Lower lobe of right lung (tissue), 2 donors: Measurements from ENCODE around the gene PTGDR. TPM values are rescaled to one million over a fixed set of nuclear protein-coding genes. Genes with fewer than 3 reads are reported as not detected.

Experiments used
- ATAC-seq, 2 donors: fragments of 200-7000 bp; cut with Tn5 transposase; one replicate each; pipeline ENCODE4 v1.9.1; 2020 to 2022; ENCODE audit warnings: mild to moderate bottlenecking in 2 of 2, moderate library complexity in 2 of 2
- DNase-seq: peaks from one replicate; pipeline ENCODE4 v3.0.0-alpha.2; 2020
- H3K27ac ChIP-seq: fragments of 200-600 bp; one replicate; pipeline ENCODE4 v1.8.0; 2022
- H3K27me3 ChIP-seq: fragments of 200-600 bp; one replicate; pipeline ENCODE4 v1.8.0; 2022; ENCODE audit warnings: low read depth
- H3K36me3 ChIP-seq: fragments of 200-600 bp; one replicate; pipeline ENCODE4 v1.8.0; 2022; ENCODE audit warnings: mild to moderate bottlenecking
- H3K4me1 ChIP-seq: fragments of 200-600 bp; one replicate; pipeline ENCODE4 v1.8.0; 2022
- H3K4me3 ChIP-seq: fragments of 200-600 bp; one replicate; pipeline ENCODE4 v1.8.0; 2022; ENCODE audit warnings: mild to moderate bottlenecking
- H3K9me3 ChIP-seq: fragments of 200-600 bp; one replicate; pipeline ENCODE4 v1.8.0; 2022
- intact Hi-C: fragments of 100-400 bp; cut with DNase I; formaldehyde crosslinking; loops from one replicate; pipeline ENCODE4 v1.11.0; 2022
- long read RNA-seq: library from polyadenylated mRNA; unstranded; transcript quantifications from one replicate; pipeline ENCODE4 v2.0.0, GENCODE V29; 2021
- total RNA-seq: library from RNA; stranded (reverse); fragmentation: NEBNext Ultra II Directional; extraction: Animal tissue kit (Norgen Biotek cat#: 25700); gene quantifications from one replicate; pipeline ENCODE4 v1.2.1, GENCODE V29; 2021
- TF ChIP-seq, protein P1 (sequence below): fragments of 200-600 bp; IDR thresholded peaks from one replicate; pipeline ENCODE4 v1.8.0; 2022; ENCODE audit warnings: antibody characterized with exemption, mild to moderate bottlenecking
- donor health status: DM: no; HTN: yes; CAD: no; lungs with severe emphysema.

PTGDR gene
- 2.2 TPM for total RNA-seq
- long read RNA-seq, transcript PTGDR-201 (2 exons, 2,942 nt) = major isoform, 7 of 13 reads
- long read RNA-seq, partial matches to known transcripts = 0 of 13 reads
- long read RNA-seq, other reads (novel, unspliced or antisense) = 5 of 13 reads

DNA sequence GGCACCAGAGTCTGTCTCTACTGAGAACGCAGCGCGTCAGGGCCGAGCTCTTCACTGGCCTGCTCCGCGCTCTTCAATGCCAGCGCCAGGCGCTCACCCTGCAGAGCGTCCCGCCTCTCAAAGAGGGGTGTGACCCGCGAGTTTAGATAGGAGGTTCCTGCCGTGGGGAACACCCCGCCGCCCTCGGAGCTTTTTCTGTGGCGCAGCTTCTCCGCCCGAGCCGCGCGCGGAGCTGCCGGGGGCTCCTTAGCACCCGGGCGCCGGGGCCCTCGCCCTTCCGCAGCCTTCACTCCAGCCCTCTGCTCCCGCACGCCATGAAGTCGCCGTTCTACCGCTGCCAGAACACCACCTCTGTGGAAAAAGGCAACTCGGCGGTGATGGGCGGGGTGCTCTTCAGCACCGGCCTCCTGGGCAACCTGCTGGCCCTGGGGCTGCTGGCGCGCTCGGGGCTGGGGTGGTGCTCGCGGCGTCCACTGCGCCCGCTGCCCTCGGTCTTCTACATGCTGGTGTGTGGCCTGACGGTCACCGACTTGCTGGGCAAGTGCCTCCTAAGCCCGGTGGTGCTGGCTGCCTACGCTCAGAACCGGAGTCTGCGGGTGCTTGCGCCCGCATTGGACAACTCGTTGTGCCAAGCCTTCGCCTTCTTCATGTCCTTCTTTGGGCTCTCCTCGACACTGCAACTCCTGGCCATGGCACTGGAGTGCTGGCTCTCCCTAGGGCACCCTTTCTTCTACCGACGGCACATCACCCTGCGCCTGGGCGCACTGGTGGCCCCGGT, at the start of gene PTGDR:
Gene PTGDR (plus strand): TSS at position 198 of the 778 bp plus-strand sequence. CDS start 117 bp downstream, at position 315.
- Histone ChIP-seq H3K27me3 (peaks cover 26% of the 10 kb centered on the region), H3K27ac (peak within 1 kb of the TSS; percentile 53), H3K36me3 (no peaks in the 10 kb centered on the region), H3K4me3 (peak within 1 kb of the TSS; percentile 53), H3K9me3 (no peaks in the 10 kb centered on the region), H3K4me1 (peaks cover 12% of the 10 kb centered on the region)
- intact Hi-C loops = no loop called here
- ATAC-seq (peak; percentile 72 to 73), DNase-seq (peak; percentile 51)
- TF ChIP-seq, protein P1, sequence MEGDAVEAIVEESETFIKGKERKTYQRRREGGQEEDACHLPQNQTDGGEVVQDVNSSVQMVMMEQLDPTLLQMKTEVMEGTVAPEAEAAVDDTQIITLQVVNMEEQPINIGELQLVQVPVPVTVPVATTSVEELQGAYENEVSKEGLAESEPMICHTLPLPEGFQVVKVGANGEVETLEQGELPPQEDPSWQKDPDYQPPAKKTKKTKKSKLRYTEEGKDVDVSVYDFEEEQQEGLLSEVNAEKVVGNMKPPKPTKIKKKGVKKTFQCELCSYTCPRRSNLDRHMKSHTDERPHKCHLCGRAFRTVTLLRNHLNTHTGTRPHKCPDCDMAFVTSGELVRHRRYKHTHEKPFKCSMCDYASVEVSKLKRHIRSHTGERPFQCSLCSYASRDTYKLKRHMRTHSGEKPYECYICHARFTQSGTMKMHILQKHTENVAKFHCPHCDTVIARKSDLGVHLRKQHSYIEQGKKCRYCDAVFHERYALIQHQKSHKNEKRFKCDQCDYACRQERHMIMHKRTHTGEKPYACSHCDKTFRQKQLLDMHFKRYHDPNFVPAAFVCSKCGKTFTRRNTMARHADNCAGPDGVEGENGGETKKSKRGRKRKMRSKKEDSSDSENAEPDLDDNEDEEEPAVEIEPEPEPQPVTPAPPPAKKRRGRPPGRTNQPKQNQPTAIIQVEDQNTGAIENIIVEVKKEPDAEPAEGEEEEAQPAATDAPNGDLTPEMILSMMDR = no peak

DNA sequence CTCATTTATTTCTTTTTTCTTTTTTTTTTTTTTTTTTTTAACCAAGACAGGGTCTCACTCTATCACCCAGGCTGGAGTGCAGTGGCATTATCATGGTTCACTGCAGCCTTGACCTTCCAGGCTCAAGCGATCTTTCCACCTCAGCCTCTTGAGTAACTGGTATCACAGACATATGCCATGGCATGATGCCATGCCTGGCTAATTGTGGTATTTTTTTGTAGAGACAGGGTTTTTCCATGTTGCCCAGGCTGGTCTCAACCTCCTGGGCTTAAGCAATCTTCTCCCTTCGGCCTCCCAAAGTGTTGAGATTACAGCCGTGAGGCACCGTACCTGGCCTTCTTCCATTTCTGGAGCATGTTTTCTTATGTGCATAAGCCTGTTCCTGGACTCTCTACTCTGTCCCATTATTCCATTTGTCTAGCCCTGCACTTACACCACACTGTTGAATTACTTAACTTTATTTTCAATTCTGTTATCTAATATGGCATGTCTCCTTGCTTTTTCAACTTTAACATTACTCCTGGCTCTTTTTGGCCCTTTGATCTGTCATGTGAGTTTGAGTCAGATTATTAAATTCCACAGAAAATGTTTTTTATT, 47.9 kb upstream of the PTGDR start:
- no peaks in the 10 kb centered on the region for H3K9me3 ChIP-seq
- H3K4me3 ChIP-seq = no peak overlapping the region
- H3K27me3 ChIP-seq = no peaks in the 10 kb centered on the region
- TF ChIP-seq, protein P1 = no peak
- ATAC-seq (no peak), DNase-seq (no peak)
- no peak overlapping the region for H3K27ac ChIP-seq
- H3K36me3 ChIP-seq = no peaks in the 10 kb centered on the region
- intact Hi-C loops = no loop called here
- no peaks in the 10 kb centered on the region for H3K4me1 ChIP-seq

DNA sequence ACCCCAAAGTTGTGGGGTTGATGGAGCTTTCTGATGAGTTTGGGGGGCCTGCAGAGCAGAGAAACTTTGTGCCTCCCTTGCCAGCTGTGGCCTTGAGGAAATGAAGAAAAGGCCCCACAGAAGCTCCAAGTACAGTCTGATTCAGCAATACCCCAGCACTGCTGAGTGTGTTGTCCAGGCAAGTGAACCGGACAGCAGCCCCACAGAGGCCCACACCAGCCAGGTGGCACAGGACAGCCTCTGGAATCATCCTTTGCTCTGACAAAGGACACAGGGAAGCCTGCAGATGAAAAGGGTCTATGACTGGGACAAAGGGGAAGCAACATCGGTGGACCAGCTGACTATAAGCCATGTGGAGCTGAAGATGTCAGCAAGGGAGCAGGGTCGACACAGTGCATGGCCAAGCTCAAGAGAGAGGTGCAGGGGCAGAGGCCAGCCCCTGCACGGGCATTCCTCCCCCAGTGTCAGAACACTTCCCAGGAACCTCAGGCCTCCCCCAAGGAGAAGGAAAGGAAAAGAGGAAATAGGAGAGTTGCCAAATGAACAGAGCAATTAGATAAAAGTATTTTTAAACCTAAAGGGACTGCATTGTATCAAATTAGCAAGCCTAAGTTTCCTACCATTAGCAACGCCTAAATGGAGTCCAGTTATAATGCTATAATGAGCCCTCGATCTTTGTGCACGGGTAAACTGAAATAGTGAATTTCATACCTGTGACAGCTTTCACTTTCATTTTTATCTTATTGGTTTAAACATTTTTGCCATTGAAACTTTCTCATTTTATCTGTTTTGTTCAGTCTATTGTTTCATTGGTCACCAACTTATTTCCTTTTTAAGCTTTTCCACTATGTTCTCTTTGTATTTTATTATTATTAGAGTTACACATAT, 46.3 kb upstream of the PTGDR start:
- DNase-seq (no peak), ATAC-seq (peak in 1 of 2 donors; percentile 37)
- Histone ChIP-seq H3K4me1 (no peaks in the 10 kb centered on the region), H3K4me3 (peak overlapping the region; percentile 40), H3K27ac (no peak overlapping the region), H3K27me3 (no peaks in the 10 kb centered on the region), H3K36me3 (no peaks in the 10 kb centered on the region), H3K9me3 (no peaks in the 10 kb centered on the region)
- TF ChIP-seq, protein P1 = no peak
- intact Hi-C loops = no loop called here

- no peak overlapping the region for H3K27ac ChIP-seq
Measured at GRCh38 chr14:52222901-52223300, 44.6 kb upstream of the PTGDR start.

More at GRCh38 chr14:52222901-52223300, 44.6 kb upstream of the PTGDR start:
- DNase-seq (no peak), ATAC-seq (no peak)
- intact Hi-C loops = no loop called here
- Histone ChIP-seq H3K36me3 (no peaks in the 10 kb centered on the region), H3K4me1 (no peaks in the 10 kb centered on the region), H3K9me3 (no peaks in the 10 kb centered on the region), H3K4me3 (no peak overlapping the region), H3K27me3 (no peaks in the 10 kb centered on the region)
- TF ChIP-seq, protein P1 = no peak
